ENCODE results near the gene KRTAP4-16.
"Not testable (repeated sequence)": the region's sequence is repeated elsewhere in the genome, so short reads cannot be mapped to it uniquely, and the experiment has no call there.

Gene KRTAP4-16

GRCh38 chr17:41101586-41102259 lies at the start of gene KRTAP4-16:
Gene KRTAP4-16, minus strand, starts transcription at chr17:41102209. Its CDS starts 0 bp downstream, at chr17:41102209.
- DNase-seq, result no peak

- no peak for DNase-seq
Observed at GRCh38 chr17:41151525-41151924, 49.5 kb upstream of the KRTAP4-16 start.

GRCh38 chr17:41150026-41150425 lies 48.0 kb upstream of the KRTAP4-16 start:
- DNase-seq, result no peak

GRCh38 chr17:41149652-41149985 lies 47.6 kb upstream of the KRTAP4-16 start, which contains the start of gene KRTAP4-5:
Gene KRTAP4-5, minus strand, starts transcription at chr17:41149825. Its CDS starts 58 bp downstream, at chr17:41149767.
- no peak for DNase-seq

- DNase-seq, result not testable (repeated sequence)
Observed at GRCh38 chr17:41148971-41149651, 47.1 kb upstream of the KRTAP4-16 start.

GRCh38 chr17:41147531-41148204 lies 45.7 kb upstream of the KRTAP4-16 start:
- DNase-seq, result no peak

GRCh38 chr17:41145261-41145660 lies 43.3 kb upstream of the KRTAP4-16 start:
- DNase-seq, result no peak

GRCh38 chr17:41144846-41145245 lies 42.8 kb upstream of the KRTAP4-16 start:
- no peak for DNase-seq

GRCh38 chr17:41141361-41141760 lies 39.4 kb upstream of the KRTAP4-16 start:
- DNase-seq, result no peak

- no peak for DNase-seq
Observed at GRCh38 chr17:41140360-41141131, 38.5 kb upstream of the KRTAP4-16 start, which contains the start of gene KRTAP4-6. Gene KRTAP4-6, minus strand, starts transcription at chr17:41140544. Its CDS starts 57 bp downstream, at chr17:41140487.

GRCh38 chr17:41139865-41140264 lies 37.9 kb upstream of the KRTAP4-16 start:
- DNase-seq, result not testable (repeated sequence)

- DNase-seq, result no peak
Observed at GRCh38 chr17:41133880-41134735, 32.1 kb upstream of the KRTAP4-16 start.

- DNase-seq, result no peak
Observed at GRCh38 chr17:41131979-41132378, 30.0 kb upstream of the KRTAP4-16 start.

- no peak for DNase-seq
Observed at GRCh38 chr17:41127371-41127770, 25.4 kb upstream of the KRTAP4-16 start.

- DNase-seq, result no peak
Observed at GRCh38 chr17:41126412-41126811, 24.4 kb upstream of the KRTAP4-16 start.

- DNase-seq, result no peak
Observed at GRCh38 chr17:41125064-41125463, 23.1 kb upstream of the KRTAP4-16 start.

GRCh38 chr17:41123991-41124371 lies 22.0 kb upstream of the KRTAP4-16 start, which contains the start of gene KRTAP4-12:
Gene KRTAP4-12, minus strand, starts transcription at chr17:41124182. Its CDS starts 60 bp downstream, at chr17:41124122.
- DNase-seq, result not testable (repeated sequence)

- DNase-seq, result not testable (repeated sequence)
Observed at GRCh38 chr17:41123292-41123990, 21.4 kb upstream of the KRTAP4-16 start.

- no peak for DNase-seq
Observed at GRCh38 chr17:41121742-41122141, 19.7 kb upstream of the KRTAP4-16 start.

GRCh38 chr17:41119696-41120690 lies 18.0 kb upstream of the KRTAP4-16 start:
- not testable (repeated sequence) for DNase-seq

All from NCI-H69 (cell line).